ENCODE results near the gene CEACAM6.

DNA sequence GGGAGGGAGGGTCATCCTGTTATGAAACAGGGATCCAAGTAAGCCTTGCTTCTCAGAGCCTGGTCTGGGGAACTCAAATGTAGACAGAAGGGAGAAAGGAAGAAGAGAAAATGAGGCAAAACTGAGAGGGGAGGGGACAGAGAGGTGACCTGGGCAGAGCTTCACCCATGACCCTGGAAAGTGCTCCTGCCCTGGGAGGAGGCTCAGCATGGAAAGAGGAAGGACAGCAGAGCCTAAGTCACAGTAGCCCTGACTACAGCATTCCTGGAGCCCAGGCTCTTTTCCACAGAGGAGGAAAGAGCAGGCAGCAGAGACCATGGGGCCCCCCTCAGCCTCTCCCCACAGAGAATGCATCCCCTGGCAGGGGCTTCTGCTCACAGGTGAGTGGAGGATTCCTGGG is 41.0 kb downstream of the CEACAM6 start, which contains the start of gene CEACAM3:
- TF ChIP-seq NFYB (CRISPR knock-in tag; conservative IDR thresholded peaks at IDR 0.05; ENCODE audit: low read depth) (no peak), SP1 (CRISPR knock-in tag; conservative IDR thresholded peaks at IDR 0.05) (no peak), FOXP1 (CRISPR knock-in tag; IDR thresholded peaks at IDR 0.05; ENCODE audit: borderline replicate concordance) (no peak), KAT7 (CRISPR knock-in tag; IDR thresholded peaks at IDR 0.05; ENCODE audit: borderline replicate concordance) (no peak), FOXJ3 (CRISPR knock-in tag; IDR thresholded peaks at IDR 0.05; ENCODE audit: borderline replicate concordance) (no peak), IRF2 (CRISPR knock-in tag; IDR thresholded peaks at IDR 0.05; ENCODE audit: borderline replicate concordance, low read depth) (no peak), ELF4 (CRISPR knock-in tag; IDR thresholded peaks at IDR 0.05; ENCODE audit: low read depth) (no peak), SMAD4 (CRISPR knock-in tag; IDR thresholded peaks at IDR 0.05) (no peak)
- TF ChIP-seq, protein P1, sequence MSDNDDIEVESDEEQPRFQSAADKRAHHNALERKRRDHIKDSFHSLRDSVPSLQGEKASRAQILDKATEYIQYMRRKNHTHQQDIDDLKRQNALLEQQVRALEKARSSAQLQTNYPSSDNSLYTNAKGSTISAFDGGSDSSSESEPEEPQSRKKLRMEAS (CRISPR knock-in tag; IDR thresholded peaks at IDR 0.05): no peak
- TF ChIP-seq, protein P2, sequence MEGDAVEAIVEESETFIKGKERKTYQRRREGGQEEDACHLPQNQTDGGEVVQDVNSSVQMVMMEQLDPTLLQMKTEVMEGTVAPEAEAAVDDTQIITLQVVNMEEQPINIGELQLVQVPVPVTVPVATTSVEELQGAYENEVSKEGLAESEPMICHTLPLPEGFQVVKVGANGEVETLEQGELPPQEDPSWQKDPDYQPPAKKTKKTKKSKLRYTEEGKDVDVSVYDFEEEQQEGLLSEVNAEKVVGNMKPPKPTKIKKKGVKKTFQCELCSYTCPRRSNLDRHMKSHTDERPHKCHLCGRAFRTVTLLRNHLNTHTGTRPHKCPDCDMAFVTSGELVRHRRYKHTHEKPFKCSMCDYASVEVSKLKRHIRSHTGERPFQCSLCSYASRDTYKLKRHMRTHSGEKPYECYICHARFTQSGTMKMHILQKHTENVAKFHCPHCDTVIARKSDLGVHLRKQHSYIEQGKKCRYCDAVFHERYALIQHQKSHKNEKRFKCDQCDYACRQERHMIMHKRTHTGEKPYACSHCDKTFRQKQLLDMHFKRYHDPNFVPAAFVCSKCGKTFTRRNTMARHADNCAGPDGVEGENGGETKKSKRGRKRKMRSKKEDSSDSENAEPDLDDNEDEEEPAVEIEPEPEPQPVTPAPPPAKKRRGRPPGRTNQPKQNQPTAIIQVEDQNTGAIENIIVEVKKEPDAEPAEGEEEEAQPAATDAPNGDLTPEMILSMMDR (IDR thresholded peaks at IDR 0.05): no peak
- TF ChIP-seq, protein P3, sequence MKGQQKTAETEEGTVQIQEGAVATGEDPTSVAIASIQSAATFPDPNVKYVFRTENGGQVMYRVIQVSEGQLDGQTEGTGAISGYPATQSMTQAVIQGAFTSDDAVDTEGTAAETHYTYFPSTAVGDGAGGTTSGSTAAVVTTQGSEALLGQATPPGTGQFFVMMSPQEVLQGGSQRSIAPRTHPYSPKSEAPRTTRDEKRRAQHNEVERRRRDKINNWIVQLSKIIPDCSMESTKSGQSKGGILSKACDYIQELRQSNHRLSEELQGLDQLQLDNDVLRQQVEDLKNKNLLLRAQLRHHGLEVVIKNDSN (CRISPR knock-in tag; IDR thresholded peaks at IDR 0.05): no peak
- TF ChIP-seq, protein P4, sequence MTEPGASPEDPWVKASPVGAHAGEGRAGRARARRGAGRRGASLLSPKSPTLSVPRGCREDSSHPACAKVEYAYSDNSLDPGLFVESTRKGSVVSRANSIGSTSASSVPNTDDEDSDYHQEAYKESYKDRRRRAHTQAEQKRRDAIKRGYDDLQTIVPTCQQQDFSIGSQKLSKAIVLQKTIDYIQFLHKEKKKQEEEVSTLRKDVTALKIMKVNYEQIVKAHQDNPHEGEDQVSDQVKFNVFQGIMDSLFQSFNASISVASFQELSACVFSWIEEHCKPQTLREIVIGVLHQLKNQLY (CRISPR knock-in tag; IDR thresholded peaks at IDR 0.05): no peak
